HCT116 (cell line): ENCODE results near the gene DEF6. TPM values are rescaled to one million over a fixed set of nuclear protein-coding genes. Genes with fewer than 3 reads are reported as not detected.

Source experiments
- ATAC-seq: fragments of 200-7000 bp; cut with Tn5 transposase; 2 replicates; pipeline ENCODE4 v1.9.1; 2020; ENCODE audit warnings: mild to moderate bottlenecking, moderate library complexity
- BruUV-seq: library from RNA; stranded (reverse); fragments of 400-500 nt; replicated peaks from 2 replicates; lab custom pipeline; 2021; lab: Mats Ljungman, UMichigan
- CTCF ChIA-PET: fragments of 300-600 bp; sonication (Branson Sonifier 250); formaldehyde crosslinking; loops from one replicate; lab custom pipeline; 2021; ENCODE audit warnings: antibody characterized with exemption; lab: Charles Lee
- POLR2A ChIA-PET: fragments of 300-600, 350-600 bp; sonication (Branson Sonifier 250); formaldehyde crosslinking; loops from one replicate; lab custom pipeline; 2021; ENCODE audit warnings: antibody characterized with exemption; lab: Charles Lee
- RAD21 ChIA-PET, 2 experiments: fragments of 300-600 bp; sonication (Branson Sonifier 250); formaldehyde crosslinking; loops; one replicate each; lab custom pipeline; 2023; ENCODE audit warnings: low total read pairs in 2 of 2; ENCODE audit not compliant: uncharacterized antibody in 2 of 2, unreplicated experiment in 2 of 2, low non-redundant PET in 1 of 2; lab: Charles Lee
- DNase-seq: peaks from one replicate; pipeline ENCODE4 v3.0.0-alpha.2; 2010; ENCODE audit warnings: low read depth, low spot score
- H2AFZ ChIP-seq: fragments of 200-600 bp; shearing (Covaris generic), sonication (generic); 2 replicates; pipeline ENCODE4 v1.6.1; 2017; ENCODE audit warnings: low read depth, mixed run types, mixed read lengths, antibody characterized with exemption, low read length; ENCODE audit not compliant: poor library complexity, severe bottlenecking
- H3K27ac ChIP-seq: 2 replicates; pipeline ENCODE4 v1.5.1; 2012; ENCODE audit warnings: low read depth, low read length
- H3K27me3 ChIP-seq: fragments of 200-600 bp; sonication (generic); 2 replicates; pipeline ENCODE4 v1.6.1; 2016; ENCODE audit warnings: mixed run types, low read length, mixed read lengths; ENCODE audit not compliant: insufficient read depth
- H3K36me3 ChIP-seq, 2 experiments: fragments of 200-500 bp in 1 of 2; fragments of 200-600 bp in 1 of 2; sonication (Bioruptor generic) in 1 of 2; sonication (generic) in 1 of 2; 2 replicates each; pipeline versions ENCODE4 v1.5.1 to v1.6.1; 2014 to 2016; ENCODE audit warnings: low read length in 2 of 2, inconsistent platforms in 1 of 2, mixed read lengths in 1 of 2, mixed run types in 1 of 2; ENCODE audit not compliant: insufficient read depth in 2 of 2, control insufficient read depth in 1 of 2
- H3K4me1 ChIP-seq, 2 experiments: fragments of 200-600 bp in 1 of 2; sonication (generic) in 1 of 2; 2 replicates each; pipeline versions ENCODE4 v1.5.1 to v1.6.1; 2012 to 2017; ENCODE audit warnings: low read length in 2 of 2, inconsistent platforms in 1 of 2, mild to moderate bottlenecking in 1 of 2, mixed read lengths in 1 of 2, mixed run types in 1 of 2, moderate library complexity in 1 of 2; ENCODE audit not compliant: insufficient read depth in 2 of 2, control insufficient read depth in 1 of 2
- H3K4me2 ChIP-seq: fragments of 200-600 bp; sonication (generic); 2 replicates; pipeline ENCODE4 v1.6.1; 2017; ENCODE audit warnings: mixed run types, low read length, mixed read lengths
- H3K4me3 ChIP-seq, 2 experiments: fragments of 200-600 bp in 1 of 2; sonication (generic) in 1 of 2; replicated peaks in 1 of 2; 2 replicates each; pipeline ENCODE4 v1.5.1; 2011 to 2016; ENCODE audit warnings: low read length in 2 of 2, control low read depth in 1 of 2, low read depth in 1 of 2, mild to moderate bottlenecking in 1 of 2, mixed read lengths in 1 of 2, mixed run types in 1 of 2
- H3K79me2 ChIP-seq: fragments of 200-600 bp; sonication (generic); 2 replicates; pipeline ENCODE4 v1.6.1; 2017; ENCODE audit warnings: mild to moderate bottlenecking, mixed run types, low read length, moderate library complexity, mixed read lengths; ENCODE audit not compliant: insufficient read depth
- H3K9ac ChIP-seq: fragments of 200-600 bp; sonication (generic); 2 replicates; pipeline ENCODE4 v1.6.1; 2016; ENCODE audit warnings: low read length, mixed read lengths
- H3K9me2 ChIP-seq: fragments of 200-600 bp; sonication (generic), shearing (Covaris generic); 2 replicates; pipeline ENCODE4 v1.6.1; 2017; ENCODE audit warnings: mixed run types, mild to moderate bottlenecking, moderate library complexity; ENCODE audit not compliant: insufficient read depth
- H3K9me3 ChIP-seq, 2 experiments: fragments of 200-500 bp in 1 of 2; fragments of 200-600 bp in 1 of 2; sonication (Bioruptor generic) in 1 of 2; sonication (generic) in 1 of 2; 2 replicates each; pipeline ENCODE4 v1.6.1; 2014 to 2017; ENCODE audit warnings: low read length in 2 of 2, mixed read lengths in 2 of 2, inconsistent platforms in 1 of 2, low read depth in 1 of 2, mild to moderate bottlenecking in 1 of 2, mixed run types in 1 of 2, moderate library complexity in 1 of 2; ENCODE audit not compliant: control insufficient read depth in 1 of 2, insufficient read depth in 1 of 2
- H4K20me1 ChIP-seq: fragments of 200-600 bp; sonication (generic), shearing (Covaris generic); 2 replicates; pipeline ENCODE4 v1.6.1; 2017; ENCODE audit warnings: mixed run types, mild to moderate bottlenecking, moderate library complexity; ENCODE audit not compliant: insufficient read depth
- ATF3 ChIP-seq: IDR thresholded peaks from 2 replicates; pipeline ENCODE4 v1.6.1; 2012
- CBX3 ChIP-seq: IDR thresholded peaks from 2 replicates; pipeline ENCODE4 v1.6.1; 2012; ENCODE audit warnings: low read depth
- CEBPB ChIP-seq: IDR thresholded peaks from 2 replicates; pipeline ENCODE4 v1.6.1; 2012; ENCODE audit warnings: low read depth
- CTCF ChIP-seq, 3 experiments: fragments of 200-600 bp in 1 of 3; sonication (generic) in 1 of 3; IDR thresholded peaks in 2 of 3; conservative IDR thresholded peaks in 1 of 3; 2 replicates each; pipeline ENCODE4 v1.5.1; 2012 to 2017; ENCODE audit warnings: low read depth in 2 of 3, low read length in 2 of 3, antibody characterized with exemption in 1 of 3, borderline replicate concordance in 1 of 3, control low read depth in 1 of 3, mild to moderate bottlenecking in 1 of 3, mixed read lengths in 1 of 3, mixed run types in 1 of 3, moderate library complexity in 1 of 3; ENCODE audit not compliant: insufficient read depth in 1 of 3
- ELF1 ChIP-seq: IDR thresholded peaks from 2 replicates; pipeline ENCODE4 v1.6.1; 2012; ENCODE audit warnings: low read depth, borderline replicate concordance
- EZH2 ChIP-seq: fragments of 200-600 bp; sonication (generic); IDR thresholded peaks from 2 replicates; pipeline ENCODE4 v1.6.1; 2017; ENCODE audit warnings: antibody characterized with exemption, mixed run types
- EZH2phosphoT487 ChIP-seq: fragments of 200-600 bp; IDR thresholded peaks from 2 replicates; pipeline ENCODE4 v1.6.1; 2018; ENCODE audit warnings: antibody characterized with exemption, borderline replicate concordance
- FOSL1 ChIP-seq: IDR thresholded peaks from 2 replicates; pipeline ENCODE4 v1.6.1; 2012; ENCODE audit warnings: low read depth
- JUND ChIP-seq: IDR thresholded peaks from 2 replicates; pipeline ENCODE4 v1.6.1; 2012
- MAX ChIP-seq: IDR thresholded peaks from 2 replicates; pipeline ENCODE4 v1.6.1; 2012
- POLR2A ChIP-seq: IDR thresholded peaks from 2 replicates; pipeline ENCODE4 v1.7.0; 2011; ENCODE audit warnings: borderline replicate concordance; ENCODE audit not compliant: insufficient read depth, insufficient read length; ENCODE audit errors: extremely low read depth
- RAD21 ChIP-seq: IDR thresholded peaks from 2 replicates; pipeline ENCODE4 v1.6.1; 2012; ENCODE audit warnings: low read depth, mild to moderate bottlenecking
- REST ChIP-seq: IDR thresholded peaks from 2 replicates; pipeline ENCODE4 v1.6.1; 2012; ENCODE audit warnings: low read depth
- SIN3A ChIP-seq: IDR thresholded peaks from 2 replicates; pipeline ENCODE4 v1.6.1; 2012; ENCODE audit warnings: low read depth
- SP1 ChIP-seq: IDR thresholded peaks from 2 replicates; pipeline ENCODE4 v1.6.1; 2012; ENCODE audit warnings: low read depth
- SRF ChIP-seq: IDR thresholded peaks from 2 replicates; pipeline ENCODE4 v1.6.1; 2012; ENCODE audit warnings: low read depth
- TCF7L2 ChIP-seq: IDR thresholded peaks from 2 replicates; pipeline ENCODE4 v1.7.0; 2011; ENCODE audit warnings: borderline replicate concordance, inconsistent platforms; ENCODE audit not compliant: insufficient read depth, insufficient read length; ENCODE audit errors: extremely low read depth
- YY1 ChIP-seq: IDR thresholded peaks from 2 replicates; pipeline ENCODE4 v1.6.1; 2011; ENCODE audit warnings: low read length, low read depth, moderate library complexity, mild to moderate bottlenecking; ENCODE audit not compliant: insufficient replicate concordance; ENCODE audit errors: extremely low read depth
- ZBTB33 ChIP-seq: IDR thresholded peaks from 2 replicates; pipeline ENCODE4 v1.6.1; 2011; ENCODE audit warnings: mild to moderate bottlenecking, low read length, moderate library complexity; ENCODE audit not compliant: insufficient replicate concordance; ENCODE audit errors: extremely low read depth
- ZNF274 ChIP-seq: fragments of 200-500 bp; sonication (Bioruptor generic); IDR thresholded peaks from 2 replicates; pipeline ENCODE4 v1.6.1; 2014; ENCODE audit warnings: mild to moderate bottlenecking, low read depth, low read length, inconsistent platforms
- intact Hi-C: fragments of 100-400 bp; cut with micrococcal nuclease; formaldehyde crosslinking; loops from 2 replicates; pipeline ENCODE4 v1.10.0; 2022
- total RNA-seq: library from RNA; stranded (reverse); gene quantifications from one replicate; pipeline ENCODE4 v1.2.1, GENCODE V29; 2021; ENCODE audit not compliant: unreplicated experiment

The DEF6 gene
- total RNA-seq, 1 experiment from 2014 or later = 40.4 TPM

GRCh38 chr6:35352735-35353134, 55.1 kb downstream of the DEF6 start:
- RAD21 ChIA-PET = no interaction called here
- POLR2A ChIA-PET = no interaction called here
- H3K4me3 ChIP-seq = no peak overlapping the region
- no peaks in the 10 kb centered on the region for H4K20me1 ChIP-seq
- no TSS peak for BruUV-seq
- no peaks in the 10 kb centered on the region for H3K9me3 ChIP-seq
- H3K9ac ChIP-seq = no peak overlapping the region
- no peak overlapping the region for H3K4me2 ChIP-seq
- ATAC-seq (no peak), DNase-seq (no peak)
- no peak overlapping the region for H2AFZ ChIP-seq
- TF ChIP-seq JUND (no peak), FOSL1 (no peak), ELF1 (no peak), ZNF274 (no peak), EZH2phosphoT487 (no peak), ATF3 (no peak), RAD21 (no peak), SIN3A (no peak), SRF (no peak), CBX3 (no peak), TCF7L2 (no peak), YY1 (no peak), POLR2A (no peak), SP1 (no peak), ZBTB33 (no peak), EZH2 (no peak), REST (no peak), MAX (no peak), CTCF (IDR thresholded peaks at IDR 0.05 in 2 of 3, conservative IDR thresholded peaks at IDR 0.05 in 1 of 3; ENCODE audit: borderline replicate concordance in 1 of 3, insufficient read depth in 1 of 3, low read depth in 2 of 3, low read length in 2 of 3) (no peak), CEBPB (no peak)
- intact Hi-C loops = no loop called here
- H3K9me2 ChIP-seq = no peaks in the 10 kb centered on the region
- CTCF ChIA-PET = no interaction called here
- H3K79me2 ChIP-seq = peaks cover 52% of the 10 kb centered on the region; the same call in 1 of the 2 replicates
- H3K27ac ChIP-seq = no peak overlapping the region
- H3K27me3 ChIP-seq = no peaks in the 10 kb centered on the region
- peaks cover 5 to 48% of the 10 kb centered on the region in 2 experiments; a peak in 3 of 4 replicates for H3K36me3 ChIP-seq
- H3K4me1 ChIP-seq = no peaks in the 10 kb centered on the region; a peak in 1 of 4 replicates
